ENCODE results near the gene ZFP82. TPM values are rescaled to one million over a fixed set of nuclear protein-coding genes. Genes with fewer than 3 reads are reported as not detected.

ZFP82 gene
- total RNA-seq, result 1 to 10 TPM in 3 of 4 donors, under 1 TPM in 1; 0.80 to 3.7 (median 2.4) TPM

DNA sequence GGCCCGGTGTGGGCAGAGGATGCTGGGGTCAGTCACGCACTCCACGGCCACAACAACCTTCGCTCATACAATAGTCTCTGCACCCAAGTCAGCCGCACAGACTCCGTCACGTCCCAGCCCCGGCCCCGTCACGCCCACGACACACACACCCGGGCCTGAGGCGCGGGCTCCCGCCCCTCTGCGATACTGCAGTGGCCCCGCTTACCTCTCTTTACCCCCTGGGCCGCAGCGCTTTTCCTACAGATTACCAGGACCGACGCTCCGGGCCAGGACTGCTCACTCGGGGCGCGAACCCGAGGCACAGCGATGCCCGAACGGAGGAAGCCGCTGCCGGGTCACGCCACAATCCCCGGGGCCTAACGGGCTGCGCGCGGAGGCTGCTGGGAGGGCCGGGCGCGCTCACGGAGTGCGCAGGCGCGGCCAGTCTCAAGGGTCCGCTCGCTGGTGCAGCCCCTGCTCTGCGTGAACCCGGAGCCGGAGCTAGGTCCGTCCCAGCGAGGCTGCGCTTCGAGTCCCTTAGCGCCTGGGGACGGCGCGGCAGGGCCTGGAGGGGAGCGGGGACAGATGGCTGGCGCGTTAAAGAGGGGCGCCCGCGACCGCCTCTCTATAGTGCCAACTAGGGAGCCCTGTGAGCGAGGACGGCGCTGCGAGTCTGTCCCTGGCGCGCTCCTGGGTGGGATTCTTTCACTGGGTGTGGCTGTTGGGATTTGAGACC lies at the start of gene ZFP82:
ZFP82 (minus strand) TSS at position 358 of the 715 bp plus-strand sequence. CDS start 8,855 bp downstream, outside the sequence.
- DNase-seq, result peak; percentile 73
- in situ Hi-C loops (cut with MboI; ENCODE audit: low pct_ligation_motif_present in 1 of 4, low pct_unique_long_range_greater_than_20kb in 1 of 4, low sequenced_read_pairs in 3 of 4), result no loop called here
- H3K27ac ChIP-seq, result peak within 1 kb of the TSS; percentile 85 to 90 (median 88)
- intact Hi-C loops (cut with DNase I; ENCODE audit: low total_unique reads), result no loop called here
- H3K36me3 ChIP-seq, result peaks cover 0 to 5% (median 0%) of the 10 kb centered on the region in 4 donors
- 9% methylated on average over 41 of the region's 70 CpGs; no CpG with 5 or more reads in 1 of the 2 donors for WGBS, 2 donors (ENCODE audit: low coverage in 1 of 2)
- TF ChIP-seq POLR2AphosphoS5 (IDR thresholded peaks at IDR 0.05) (peak; percentile 55 to 67 (median 55)), EP300 (IDR thresholded peaks at IDR 0.05; ENCODE audit: low read depth) (no peak), POLR2A (IDR thresholded peaks at IDR 0.05) (no peak), CTCF (IDR thresholded peaks at IDR 0.05) (no peak)
- peak within 1 kb of the TSS; percentile 42 to 73 (median 68) for H3K4me3 ChIP-seq
- peaks cover 7 to 19% (median 13%) of the 10 kb centered on the region in 4 donors for H3K4me1 ChIP-seq
- H3K27me3 ChIP-seq, result peaks cover 11% of the 10 kb centered on the region
- H3K9me3 ChIP-seq, result no peaks in the 10 kb centered on the region

GRCh38 chr19:36460046-36460445 lies 41.6 kb upstream of the ZFP82 start:
- no peaks in the 10 kb centered on the region for H3K4me1 ChIP-seq
- no peaks in the 10 kb centered on the region for H3K27me3 ChIP-seq
- H3K4me3 ChIP-seq, result no peak overlapping the region
- H3K9me3 ChIP-seq, result peaks cover 31 to 35% of the 10 kb centered on the region in 2 donors
- WGBS, 2 donors (ENCODE audit: low coverage in 1 of 2), result 78 to 93% methylated on average over 1 of the region's 1 CpG
- DNase-seq, result no peak
- H3K36me3 ChIP-seq, result peaks cover 0 to 58% (median 14%) of the 10 kb centered on the region in 4 donors
- H3K27ac ChIP-seq, result no peak overlapping the region
- TF ChIP-seq POLR2A (IDR thresholded peaks at IDR 0.05) (no peak), CTCF (IDR thresholded peaks at IDR 0.05) (no peak), POLR2AphosphoS5 (IDR thresholded peaks at IDR 0.05) (no peak), EP300 (IDR thresholded peaks at IDR 0.05; ENCODE audit: low read depth) (no peak)
- in situ Hi-C loops (cut with MboI; ENCODE audit: low pct_ligation_motif_present in 1 of 4, low pct_unique_long_range_greater_than_20kb in 1 of 4, low sequenced_read_pairs in 3 of 4) (no loop called here), intact Hi-C loops (cut with DNase I; ENCODE audit: low total_unique reads) (no loop called here)

DNA sequence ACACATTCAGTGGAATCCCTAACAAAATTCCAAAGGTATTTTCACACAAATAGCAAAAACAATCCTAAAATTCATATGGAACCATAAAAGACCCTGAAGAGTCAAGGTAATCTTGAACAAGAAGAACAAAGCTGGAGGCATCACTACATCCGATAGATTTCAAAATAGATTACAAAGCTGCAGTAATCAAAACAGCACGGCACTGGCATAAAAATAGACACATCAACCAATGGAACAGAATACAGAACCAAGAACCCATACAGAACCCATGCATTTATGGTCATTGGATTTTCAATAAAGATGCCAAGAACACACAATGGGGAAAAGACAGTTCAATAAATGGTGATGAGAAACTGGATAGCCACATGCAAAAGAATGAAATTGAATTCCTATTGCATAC lies 38.4 kb upstream of the ZFP82 start:
- no peak for TF ChIP-seq EP300 (IDR thresholded peaks at IDR 0.05; ENCODE audit: low read depth)
- TF ChIP-seq POLR2AphosphoS5 (IDR thresholded peaks at IDR 0.05), result no peak
- TF ChIP-seq CTCF (IDR thresholded peaks at IDR 0.05), result no peak
- no peak for TF ChIP-seq POLR2A (IDR thresholded peaks at IDR 0.05)
- Histone ChIP-seq H3K4me1 (no peaks in the 10 kb centered on the region), H3K27me3 (no peaks in the 10 kb centered on the region), H3K36me3 (peaks cover 0 to 69% (median 24%) of the 10 kb centered on the region in 4 donors), H3K27ac (no peak overlapping the region), H3K4me3 (no peak overlapping the region), H3K9me3 (peaks cover 58 to 59% of the 10 kb centered on the region in 2 donors)
- 97 to 100% methylated on average over 2 of the region's 2 CpGs for WGBS, 2 donors (ENCODE audit: low coverage in 1 of 2)
- no peak for DNase-seq
- in situ Hi-C loops (cut with MboI; ENCODE audit: low pct_ligation_motif_present in 1 of 4, low pct_unique_long_range_greater_than_20kb in 1 of 4, low sequenced_read_pairs in 3 of 4), result no loop called here
- intact Hi-C loops (cut with DNase I; ENCODE audit: low total_unique reads), result no loop called here

- WGBS, 2 donors (ENCODE audit: low coverage in 1 of 2), result 91 to 96% methylated on average over 4 to 5 of the region's 5 CpGs
These were observed 30.7 kb upstream of the ZFP82 start for GRCh38 chr19:36449059-36449670.

More at GRCh38 chr19:36449059-36449670, 30.7 kb upstream of the ZFP82 start:
- TF ChIP-seq POLR2AphosphoS5 (IDR thresholded peaks at IDR 0.05), result no peak
- in situ Hi-C loops (cut with MboI; ENCODE audit: low pct_ligation_motif_present in 1 of 4, low pct_unique_long_range_greater_than_20kb in 1 of 4, low sequenced_read_pairs in 3 of 4) (loop anchor here in 1 of 4 donors (25.0 kb wide), 1 partner anchor 1837 kb away; no protein-coding TSS in a partner anchor), intact Hi-C loops (cut with DNase I; ENCODE audit: low total_unique reads) (no loop called here)
- no peak for DNase-seq
- Histone ChIP-seq H3K27me3 (no peaks in the 10 kb centered on the region), H3K9me3 (peaks cover 90 to 94% of the 10 kb centered on the region in 2 donors), H3K27ac (no peak overlapping the region), H3K4me3 (no peak overlapping the region), H3K4me1 (no peaks in the 10 kb centered on the region), H3K36me3 (peaks cover 0 to 80% (median 40%) of the 10 kb centered on the region in 4 donors)

All from transverse colon (tissue), 4 donors.